Erythroblast (primary cell): ENCODE measurements around the gene HOXA4.

ENCODE experiments used
- DNase-seq, 2 experiments: peaks; one replicate each; lab custom pipeline; 2025; lab: John Stamatoyannopoulos, UW
- GATA1 ChIP-seq: IDR thresholded peaks from 2 replicates; pipeline ENCODE4 v1.6.1; 2011; ENCODE audit warnings: low read depth, mild to moderate bottlenecking, control low read depth, low read length, moderate library complexity
- POLR2A ChIP-seq: IDR thresholded peaks from 2 replicates; pipeline ENCODE4 v1.6.1; 2011; ENCODE audit warnings: mild to moderate bottlenecking, low read length

HOXA4 gene

DNA sequence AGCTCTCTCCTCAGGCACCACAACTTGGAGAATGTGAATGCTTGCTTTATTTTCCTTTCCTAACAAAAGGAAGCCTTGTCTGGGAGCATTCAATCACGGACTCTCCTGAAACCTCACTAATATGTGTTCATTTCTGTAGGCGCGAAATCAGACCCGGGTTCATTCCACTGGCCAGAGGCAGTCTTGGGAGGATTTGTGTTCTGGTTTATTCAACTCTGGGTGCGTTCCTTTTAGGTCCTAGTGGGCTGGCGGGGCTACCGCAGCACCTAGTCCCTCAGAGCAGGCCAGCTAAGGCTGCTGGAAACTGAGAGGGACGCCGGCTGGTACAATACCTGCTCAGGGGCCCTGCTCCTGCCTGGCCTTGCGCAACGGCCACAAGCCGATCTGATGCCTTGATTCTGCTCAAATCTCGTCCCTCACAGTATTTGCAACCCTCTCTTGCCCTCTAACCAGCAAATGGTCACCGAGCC lies 7.5 kb downstream of the HOXA4 start:
- no peak for DNase-seq
- TF ChIP-seq POLR2A (no peak), GATA1 (no peak)

DNA sequence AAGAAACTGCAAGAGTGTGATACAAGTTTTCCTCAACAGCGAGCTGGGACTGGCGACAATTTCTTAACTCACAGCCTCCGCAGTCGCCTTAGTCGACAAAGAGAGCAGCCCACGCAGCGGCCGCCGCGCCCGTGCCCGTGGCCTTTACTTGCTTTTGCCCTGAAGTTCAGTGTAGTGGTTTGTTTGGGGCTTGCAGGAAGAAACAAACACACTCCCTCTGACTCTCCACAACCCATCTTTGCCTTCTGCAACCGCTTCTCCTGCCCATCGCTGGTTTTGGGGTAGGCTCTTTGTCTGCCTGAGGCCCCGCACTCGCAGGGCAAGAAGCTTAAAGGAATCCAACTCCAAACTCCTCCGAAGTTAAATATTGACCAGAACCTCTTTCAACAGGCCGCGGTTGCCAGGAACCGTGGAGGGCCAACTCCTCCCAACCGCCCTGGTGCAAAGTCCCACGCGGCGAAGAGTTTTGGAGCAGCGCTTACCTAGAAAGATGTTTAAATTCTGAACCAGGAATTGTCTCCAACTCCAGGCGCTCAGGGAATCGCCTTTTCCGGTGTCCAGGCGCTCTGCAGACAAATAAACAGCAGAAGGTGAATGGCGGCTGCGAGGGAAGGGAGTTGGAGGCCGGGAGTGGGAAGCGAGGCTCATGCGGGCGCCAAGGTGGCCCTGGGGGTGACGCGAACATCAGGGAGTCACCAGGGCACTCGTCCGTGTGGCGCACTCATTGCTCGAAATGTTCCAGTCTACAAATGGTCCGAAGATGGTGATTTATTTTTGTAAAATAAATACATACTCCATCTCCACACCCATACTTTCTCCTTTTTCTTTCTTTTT lies 8.3 kb downstream of the HOXA4 start:
- no peak for TF ChIP-seq GATA1
- no peak for TF ChIP-seq POLR2A

GRCh38 chr7:27121684-27122076 lies 8.9 kb downstream of the HOXA4 start:
- DNase-seq, result no peak
- TF ChIP-seq POLR2A (no peak), GATA1 (no peak)

More for the DNA sequence above, 8.3 kb downstream of the HOXA4 start:
- no peak for DNase-seq

- no peak for DNase-seq
- no peak for TF ChIP-seq POLR2A
- TF ChIP-seq GATA1, result no peak
These were observed 11.1 kb downstream of the HOXA4 start for GRCh38 chr7:27119412-27119911.

- TF ChIP-seq POLR2A, result no peak
- no peak for TF ChIP-seq GATA1
- no peak for DNase-seq
These were observed 12.0 kb downstream of the HOXA4 start for GRCh38 chr7:27118580-27118979.

DNA sequence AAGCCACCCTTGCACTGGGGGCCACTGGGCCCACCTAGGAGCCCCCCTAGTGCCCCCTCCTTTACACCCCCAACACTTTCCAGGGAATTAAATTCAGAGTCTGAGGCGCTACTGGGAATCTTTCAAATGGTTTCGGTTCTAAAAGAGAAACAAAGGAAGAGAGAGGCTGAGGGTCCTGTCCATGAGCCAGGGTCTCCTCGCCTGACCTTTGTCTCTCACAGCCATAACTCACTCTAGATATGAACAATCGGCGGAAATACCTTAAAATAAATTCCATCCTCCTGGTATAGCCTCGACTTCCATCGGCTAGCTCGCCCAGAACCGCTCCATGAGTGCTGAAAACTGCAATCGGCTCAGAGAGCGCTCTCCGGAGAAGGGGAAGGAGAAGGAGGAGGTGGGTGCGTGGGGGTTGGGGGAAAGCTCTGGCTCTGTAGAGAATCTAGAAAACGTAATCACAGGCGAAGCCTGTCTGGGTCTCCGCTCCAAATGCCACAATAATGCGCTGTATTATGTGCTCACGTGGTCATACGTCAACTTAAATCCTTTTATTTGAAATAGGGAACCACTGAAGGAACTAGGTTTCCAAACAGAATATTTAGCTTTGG lies 12.6 kb downstream of the HOXA4 start:
- no peak for TF ChIP-seq POLR2A
- TF ChIP-seq GATA1, result no peak
- no peak for DNase-seq

GRCh38 chr7:27116962-27117886 lies 13.3 kb downstream of the HOXA4 start:
- TF ChIP-seq GATA1, result no peak
- no peak for TF ChIP-seq POLR2A
- no peak for DNase-seq

- TF ChIP-seq POLR2A, result no peak
- TF ChIP-seq GATA1, result no peak
- DNase-seq, result no peak
These were observed 14.3 kb downstream of the HOXA4 start for GRCh38 chr7:27116031-27116961.

DNA sequence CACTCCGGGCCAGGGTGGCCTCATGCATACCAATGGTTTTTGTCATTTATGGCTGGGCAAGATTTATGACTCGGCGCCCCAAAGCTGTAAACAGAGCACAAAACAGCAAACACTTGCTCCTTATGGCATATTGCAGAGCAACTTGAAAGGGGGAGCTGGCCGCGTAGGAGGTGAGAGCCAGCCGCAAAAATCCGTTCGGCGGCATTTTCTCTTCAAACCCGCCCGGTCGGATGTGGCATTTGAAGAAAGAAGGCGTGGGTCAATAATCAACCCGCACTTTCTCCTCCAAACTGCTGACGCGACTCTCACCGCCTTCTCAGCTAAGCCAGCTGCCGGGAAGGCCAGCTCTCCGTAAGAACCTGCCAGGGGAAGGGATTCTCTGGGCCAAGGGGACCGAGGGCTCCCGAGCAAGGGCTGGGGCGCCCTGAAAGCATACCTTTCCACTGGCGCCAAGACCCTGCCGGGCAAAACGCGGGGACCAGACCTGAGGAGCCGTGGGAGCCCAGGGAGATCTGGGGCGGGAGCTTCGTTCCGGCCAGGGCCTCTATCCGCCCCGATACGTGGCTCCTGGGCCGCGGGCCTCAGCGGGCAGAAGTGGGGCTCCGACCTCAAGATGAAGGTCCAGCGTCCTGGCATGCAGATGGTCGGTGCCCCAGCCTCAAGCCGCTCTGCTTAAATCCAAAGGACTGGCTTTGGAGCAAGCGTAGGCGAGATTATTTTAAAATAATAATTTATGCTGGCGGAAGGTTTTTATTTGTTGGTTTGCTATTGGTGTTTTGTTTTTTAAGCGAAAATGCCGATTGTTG lies 15.1 kb downstream of the HOXA4 start:
- DNase-seq, result no peak
- TF ChIP-seq POLR2A, result no peak
- TF ChIP-seq GATA1, result no peak

GRCh38 chr7:27114881-27115220 lies 15.7 kb downstream of the HOXA4 start:
- no peak for DNase-seq
- TF ChIP-seq GATA1 (no peak), POLR2A (no peak)

- TF ChIP-seq GATA1 (no peak), POLR2A (no peak)
- DNase-seq, result no peak
These were observed 16.4 kb downstream of the HOXA4 start for GRCh38 chr7:27113991-27114769.
